NCI-H526 (cell line): ENCODE results near the gene MTRF1L.
"Not testable (repeated sequence)": the region's sequence is repeated elsewhere in the genome, so short reads cannot be mapped to it uniquely, and the experiment has no call there.

Experiments
- DNase-seq, 2 experiments: peaks; one replicate each; lab custom pipeline; 2025; lab: John Stamatoyannopoulos, UW

Gene MTRF1L

DNA sequence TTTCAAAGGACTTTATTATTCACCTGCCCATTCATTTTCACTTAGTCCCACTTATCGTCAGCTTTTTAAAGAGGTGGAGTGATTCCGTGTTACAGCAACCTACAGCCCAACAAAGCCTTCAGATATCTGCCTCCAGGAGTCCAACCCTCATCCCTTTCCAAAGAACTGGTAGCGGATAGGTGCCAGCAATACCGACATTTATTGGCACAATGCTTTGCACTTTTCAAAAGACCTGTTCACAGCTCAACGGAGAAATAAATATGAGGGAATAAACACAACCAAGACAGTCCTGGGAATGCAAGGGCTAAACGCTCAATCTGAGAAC lies 819 bp upstream of the MTRF1L start:
- no peak for DNase-seq

DNA sequence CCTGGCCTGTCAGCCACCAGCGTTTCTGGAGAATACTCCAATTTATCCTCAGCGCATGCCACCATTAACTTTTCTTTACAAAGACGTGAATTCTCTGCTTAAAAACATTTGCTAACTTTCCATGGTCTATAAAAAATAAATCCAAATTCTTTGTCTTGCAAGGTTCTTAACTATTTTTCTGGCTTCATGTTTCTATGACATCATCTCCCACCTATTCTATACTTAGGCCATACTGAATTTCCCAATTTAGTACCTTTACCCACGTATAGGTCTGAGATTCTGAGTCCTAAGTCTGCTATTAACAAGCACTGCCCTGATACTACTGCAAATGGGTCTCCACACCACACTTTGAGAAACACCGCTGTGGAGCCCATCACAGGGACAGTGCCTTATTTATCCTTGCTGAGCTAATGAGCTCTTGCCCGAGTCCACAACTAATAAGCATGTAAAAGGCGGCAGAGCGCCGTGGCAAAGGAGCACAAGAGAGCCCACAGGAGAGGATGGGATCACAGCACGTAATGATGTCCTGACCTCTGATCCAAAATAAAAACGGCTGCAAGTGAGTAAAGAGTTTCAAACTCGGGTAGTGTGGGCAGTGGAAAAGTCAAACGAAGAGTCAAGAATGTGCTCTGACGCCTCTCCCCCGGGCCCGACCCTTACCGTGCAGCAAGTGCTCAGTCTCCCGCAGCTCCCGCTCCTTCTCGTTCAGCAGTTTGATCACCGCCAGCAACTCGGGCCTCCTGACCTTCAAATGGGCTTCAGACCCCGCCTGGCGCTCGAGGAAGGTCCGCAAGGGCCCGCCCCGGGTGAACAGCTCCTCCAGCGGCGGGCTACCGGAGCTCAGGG lies 519 bp downstream of the MTRF1L start:
- DNase-seq = peak; percentile 2 to 19

- not testable (repeated sequence) for DNase-seq
These were observed 1.7 kb downstream of the MTRF1L start for GRCh38 chr6:153000790-153001189.

GRCh38 chr6:153000243-153000642 lies 2.3 kb downstream of the MTRF1L start:
- no peak for DNase-seq

GRCh38 chr6:152999538-152999937 lies 3.0 kb downstream of the MTRF1L start:
- DNase-seq = not testable (repeated sequence)

GRCh38 chr6:152993847-152994246 lies 8.7 kb downstream of the MTRF1L start:
- no peak for DNase-seq

GRCh38 chr6:152993431-152993830 lies 9.1 kb downstream of the MTRF1L start:
- no peak for DNase-seq

DNA sequence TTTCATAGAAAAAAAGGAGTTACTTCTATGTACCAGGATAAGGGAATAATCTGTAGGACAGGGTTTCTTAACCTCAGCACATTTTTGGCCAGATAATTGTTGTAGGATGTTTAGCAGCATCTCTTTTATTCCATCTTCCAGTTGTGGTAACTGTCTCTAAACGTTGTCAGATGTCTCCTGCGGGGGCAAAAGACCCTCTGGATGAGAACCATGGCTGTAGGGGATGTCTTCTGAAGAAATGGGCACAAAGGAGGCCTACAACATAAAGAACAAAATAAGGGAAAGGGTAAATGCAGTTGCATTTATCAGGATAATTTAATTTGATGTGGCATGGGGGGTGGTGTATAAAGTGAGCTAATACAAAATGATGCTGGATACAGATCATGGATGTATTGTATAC lies 15.5 kb downstream of the MTRF1L start:
- no peak for DNase-seq

GRCh38 chr6:152985300-152985699 lies 17.2 kb downstream of the MTRF1L start:
- DNase-seq = not testable (repeated sequence)

- peak; percentile 19 to 36 for DNase-seq
These were observed 18.0 kb downstream of the MTRF1L start for GRCh38 chr6:152984513-152984872.

DNA sequence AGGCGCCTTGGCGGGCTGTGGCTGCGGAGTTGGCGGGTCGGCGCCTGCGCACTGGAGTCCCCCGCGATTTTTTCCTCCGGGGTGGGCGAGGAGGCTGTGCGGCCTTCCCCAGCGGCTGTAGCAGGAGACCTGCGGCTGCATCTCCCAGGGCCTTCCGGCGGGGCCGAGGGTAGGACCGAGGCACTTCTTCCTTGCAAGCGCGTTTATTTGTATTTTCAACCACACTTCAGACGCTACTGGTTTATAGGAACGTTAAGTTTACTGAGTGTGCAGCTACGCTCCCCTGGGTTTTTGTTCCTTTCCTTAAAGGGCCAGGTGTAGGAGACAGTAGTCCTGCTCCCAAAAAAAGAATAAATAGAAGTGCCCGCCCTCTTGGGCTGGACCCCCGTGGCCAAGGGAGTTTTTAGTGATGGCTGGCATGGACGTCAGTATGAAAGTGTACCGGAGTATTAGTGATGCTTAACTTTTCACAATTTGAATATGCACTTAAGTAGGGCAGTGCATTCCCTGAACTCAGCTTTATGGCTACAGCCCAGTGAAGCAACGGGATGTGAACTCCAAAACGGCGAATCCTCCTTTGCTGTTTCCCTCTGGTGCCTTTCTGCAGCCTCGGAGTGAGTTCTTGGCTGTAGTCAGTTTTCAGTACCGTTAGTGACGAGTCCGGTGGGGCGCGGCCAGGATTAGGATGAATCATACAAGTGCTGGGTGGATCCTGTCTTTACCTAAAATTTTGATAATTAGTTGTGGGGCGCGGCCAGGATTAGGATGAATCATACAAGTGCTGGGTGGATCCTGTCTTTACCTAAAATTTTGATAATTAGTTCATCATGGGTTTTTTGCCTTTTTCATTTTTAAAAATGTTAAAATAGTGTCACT lies 18.6 kb downstream of the MTRF1L start:
- peak; percentile 47 to 96 for DNase-seq

GRCh38 chr6:152982904-152983636 lies 19.4 kb downstream of the MTRF1L start, which contains the start of gene FBXO5:
FBXO5 (minus strand) TSS chr6:152983041; CDS start chr6:152982959, 82 bp downstream.
- peak; percentile 93 to 98 for DNase-seq

DNA sequence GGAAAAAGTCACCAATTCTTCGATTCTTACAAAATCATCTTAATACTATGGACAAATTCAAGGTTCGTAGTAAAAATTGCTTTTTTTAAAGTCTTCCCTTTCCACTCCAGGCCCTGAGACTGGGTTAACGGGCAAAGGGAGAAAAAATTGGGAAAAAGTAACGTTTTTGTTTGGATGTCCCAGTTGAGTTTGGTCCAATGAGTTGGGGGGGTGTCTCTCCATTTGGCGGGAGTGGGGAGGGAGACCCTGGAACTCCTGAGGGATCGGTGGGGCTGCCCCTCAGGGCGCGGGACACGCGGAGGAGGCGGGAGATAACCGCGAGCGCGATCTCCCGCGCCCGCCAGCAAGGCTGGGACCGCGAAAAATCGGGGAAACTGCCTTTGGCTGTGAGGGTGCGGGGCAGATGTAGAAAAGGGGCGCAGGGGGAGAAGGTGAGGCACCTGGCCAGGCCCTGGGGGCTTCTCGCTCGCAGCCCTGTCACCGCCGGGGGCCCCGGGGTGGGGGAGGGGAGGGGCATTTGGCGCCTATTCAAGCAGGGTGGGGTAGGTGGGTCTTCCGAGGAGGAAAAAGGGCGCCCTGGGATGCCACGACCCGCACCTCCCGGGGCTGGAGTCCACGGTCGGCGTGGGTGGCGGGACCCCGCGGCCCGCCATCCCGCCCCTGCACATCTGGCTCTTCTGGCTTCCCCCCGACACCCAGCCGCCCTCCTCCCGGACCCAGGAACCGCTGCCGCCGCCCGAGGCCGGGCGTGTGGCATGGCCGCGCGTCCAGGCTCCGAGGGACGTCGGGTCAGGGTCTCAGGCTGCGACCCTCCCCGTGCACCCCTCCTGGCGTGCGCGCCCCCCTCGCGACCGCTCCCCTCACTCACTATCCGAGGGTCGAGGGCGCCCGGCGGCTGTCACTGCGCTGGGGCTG lies 20.3 kb downstream of the MTRF1L start:
- peak in 1 of 2 experiments; percentile 40 for DNase-seq

DNA sequence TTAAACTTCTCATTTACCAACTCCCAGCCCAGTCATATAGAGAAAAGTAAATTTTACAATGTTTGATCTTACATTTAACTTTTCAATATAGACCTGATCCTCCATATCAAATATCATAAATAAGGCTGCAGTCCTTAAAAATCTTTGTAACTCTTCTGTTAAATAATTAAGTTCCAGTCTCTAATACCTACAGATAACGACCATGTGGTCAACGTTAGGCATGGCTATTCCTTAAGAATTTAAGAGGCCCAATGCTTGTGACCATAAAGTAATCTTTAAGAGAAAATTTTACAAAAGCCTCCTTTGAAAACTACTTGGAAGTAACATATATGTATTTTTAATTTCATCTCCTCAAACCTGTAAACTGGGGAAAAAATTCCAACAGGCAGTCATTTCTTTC lies 21.3 kb downstream of the MTRF1L start:
- DNase-seq = no peak

DNA sequence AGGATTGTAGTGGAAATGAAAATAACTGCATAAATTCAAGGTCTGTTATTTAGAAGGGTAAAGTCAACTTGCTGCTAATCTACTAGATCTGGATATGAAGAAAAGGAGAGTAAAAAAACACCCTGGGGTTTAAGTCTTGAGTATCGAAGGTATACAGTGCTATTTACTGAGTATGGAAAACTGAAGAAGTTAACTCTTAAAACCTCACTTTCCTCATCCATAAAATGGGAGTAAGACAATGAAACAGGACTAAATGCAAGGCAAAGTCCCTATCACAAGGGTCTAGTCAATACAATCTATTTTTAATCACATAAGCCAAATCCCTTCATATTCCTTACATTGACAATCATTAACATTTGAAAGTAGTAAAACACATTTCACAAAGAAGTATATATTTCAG lies 21.9 kb downstream of the MTRF1L start:
- DNase-seq = no peak

DNA sequence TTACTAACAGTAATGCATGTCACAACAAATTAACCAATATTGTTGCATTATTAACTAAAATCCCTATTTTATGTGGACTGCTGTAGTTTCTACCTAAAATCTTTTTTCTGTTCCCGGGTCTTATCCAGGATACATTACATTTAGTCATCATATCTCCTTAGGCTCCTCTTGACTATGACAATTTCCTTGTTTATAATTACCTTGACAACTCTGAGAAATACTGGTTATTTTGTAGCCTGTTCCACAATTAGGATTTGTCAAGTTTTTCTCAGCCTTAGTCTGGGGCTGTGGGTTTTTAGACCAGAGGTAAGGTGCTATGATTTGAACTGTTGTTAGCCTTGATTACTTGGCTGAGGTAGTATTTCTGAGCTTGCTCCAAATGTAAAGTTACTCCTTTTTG lies 23.4 kb downstream of the MTRF1L start:
- DNase-seq = no peak

DNA sequence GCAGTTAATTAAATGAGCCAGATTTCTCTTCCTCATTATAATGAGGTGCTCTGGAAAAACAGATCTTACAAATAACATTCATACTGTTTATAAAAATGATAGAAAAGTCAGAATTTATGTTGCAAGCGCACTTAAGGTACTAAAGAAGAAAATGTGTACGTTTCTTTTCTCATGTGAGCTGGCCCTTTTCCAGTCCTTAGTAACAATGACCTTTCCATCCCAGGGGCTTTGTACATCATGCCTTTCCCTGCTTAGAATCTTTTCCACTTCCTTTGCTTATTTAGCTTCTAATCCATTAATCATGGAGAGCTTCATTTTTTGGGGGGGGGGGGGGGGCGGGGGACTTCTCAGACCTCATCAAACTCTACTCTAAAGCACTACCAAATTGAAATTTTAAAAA lies 24.5 kb downstream of the MTRF1L start:
- DNase-seq = no peak

DNA sequence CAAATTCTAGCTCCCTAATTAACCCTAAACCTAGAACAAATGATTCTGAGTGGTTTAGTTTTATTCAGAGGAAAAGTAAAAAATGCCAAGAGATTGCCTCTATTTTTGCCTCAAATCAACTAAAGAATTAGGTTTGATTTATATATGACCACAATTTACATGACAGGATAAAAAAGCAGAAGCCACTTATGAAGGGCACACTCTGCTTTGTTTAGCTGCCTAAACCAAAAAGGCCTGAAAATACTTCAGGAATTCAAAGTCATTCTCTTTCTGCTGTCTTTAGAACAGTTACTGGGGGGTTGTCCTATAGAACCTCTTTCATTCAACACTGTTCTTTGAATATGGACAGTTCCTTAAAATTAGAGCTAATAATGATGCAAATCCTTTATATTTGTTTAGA lies 25.0 kb downstream of the MTRF1L start:
- DNase-seq = no peak

DNA sequence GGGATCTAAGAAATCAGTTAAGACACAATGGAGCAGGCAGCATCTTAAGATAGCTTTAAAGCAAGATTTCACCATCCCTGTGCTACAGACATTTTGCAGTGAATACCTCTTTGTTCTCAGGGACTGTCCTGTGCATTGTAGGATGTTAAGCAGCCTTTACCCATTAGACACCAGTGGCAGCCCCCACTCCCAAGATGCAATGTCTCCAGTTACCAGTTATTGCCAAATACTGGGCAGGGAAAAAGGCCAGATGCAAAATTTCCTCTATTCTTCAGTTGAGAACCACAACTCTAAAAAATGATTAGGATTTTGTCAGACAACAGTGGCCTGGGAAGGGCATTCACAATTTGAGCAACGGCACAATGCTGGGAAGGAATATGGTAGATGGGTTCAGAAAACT lies 25.8 kb downstream of the MTRF1L start:
- no peak for DNase-seq

GRCh38 chr6:152975204-152975915 lies 27.1 kb downstream of the MTRF1L start:
- DNase-seq = no peak

DNA sequence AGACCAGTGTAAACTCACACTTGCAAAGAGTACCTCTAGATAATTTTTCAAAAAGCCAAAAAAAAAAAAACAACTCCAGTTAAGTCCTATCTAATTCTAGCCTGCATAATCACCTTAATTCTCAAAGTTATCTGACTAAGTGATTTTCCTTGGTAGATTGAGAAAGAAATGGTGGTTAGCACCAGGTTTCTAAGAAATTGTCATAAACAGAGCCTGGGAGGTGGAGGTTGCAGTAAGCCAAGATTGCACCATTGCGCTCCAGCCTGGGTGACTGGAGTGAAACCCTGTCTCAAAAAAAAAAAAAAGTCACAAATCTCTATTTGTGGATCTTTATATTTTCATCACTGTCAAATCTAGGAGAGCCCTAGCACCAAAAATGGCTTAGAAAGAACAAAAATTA lies 28.6 kb downstream of the MTRF1L start:
- DNase-seq = no peak
